Activated CD4-positive, alpha-beta T cell treated with anti-CD3 and anti-CD28 coated beads, Interleukin-2, amount 50 U/mL, for 48 hours (primary cell): ENCODE measurements around the gene CACNA1C.

Experiments
- DNase-seq, 2 experiments: peaks; one replicate each; pipeline ENCODE4 v3.0.0-alpha.2; 2020

CACNA1C gene

DNA sequence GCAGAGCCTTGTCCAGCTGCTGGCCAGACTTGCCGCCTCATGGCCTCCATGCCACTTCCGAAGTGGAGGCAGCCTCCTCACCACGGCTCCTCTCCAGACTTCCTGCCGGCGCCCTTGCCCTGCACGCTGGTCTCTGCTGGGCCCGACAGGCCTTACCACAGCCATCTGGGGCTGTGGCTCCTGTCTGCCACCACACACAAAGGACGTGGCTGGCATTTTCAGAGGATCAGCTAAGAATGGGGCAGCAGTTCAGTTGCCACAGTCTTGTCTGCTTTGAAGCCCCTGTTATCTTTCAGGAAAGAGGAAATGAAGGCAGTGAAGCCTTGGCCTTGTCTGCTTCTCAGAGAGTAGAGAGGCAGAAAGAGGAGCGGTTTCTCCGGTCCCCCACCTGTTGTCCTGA lies 564.0 kb downstream of the CACNA1C start:
- DNase-seq: no peak

GRCh38 chr12:2617365-2617764 lies 564.6 kb downstream of the CACNA1C start:
- no peak for DNase-seq

- DNase-seq: no peak
These were observed 565.7 kb downstream of the CACNA1C start for GRCh38 chr12:2618291-2618995.

DNA sequence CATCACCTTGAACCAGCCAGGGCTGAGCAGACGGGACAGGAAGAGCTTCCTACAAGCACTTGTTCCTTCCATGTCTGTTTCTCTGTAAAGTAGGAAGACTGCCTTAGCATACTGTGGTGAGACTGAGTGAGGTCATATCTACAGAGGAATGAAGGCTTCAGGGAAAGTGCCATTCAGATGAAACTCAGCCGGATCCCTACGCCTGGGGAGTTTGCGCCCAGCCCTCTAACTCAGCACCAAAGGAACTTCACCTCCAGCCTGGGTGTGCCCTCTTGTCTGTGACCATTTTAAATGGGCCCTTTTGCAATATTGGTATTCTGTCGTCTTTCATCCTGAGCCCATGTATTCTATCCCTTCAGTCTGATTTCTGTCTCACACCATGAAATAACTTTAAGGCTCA lies 566.3 kb downstream of the CACNA1C start:
- DNase-seq: no peak

DNA sequence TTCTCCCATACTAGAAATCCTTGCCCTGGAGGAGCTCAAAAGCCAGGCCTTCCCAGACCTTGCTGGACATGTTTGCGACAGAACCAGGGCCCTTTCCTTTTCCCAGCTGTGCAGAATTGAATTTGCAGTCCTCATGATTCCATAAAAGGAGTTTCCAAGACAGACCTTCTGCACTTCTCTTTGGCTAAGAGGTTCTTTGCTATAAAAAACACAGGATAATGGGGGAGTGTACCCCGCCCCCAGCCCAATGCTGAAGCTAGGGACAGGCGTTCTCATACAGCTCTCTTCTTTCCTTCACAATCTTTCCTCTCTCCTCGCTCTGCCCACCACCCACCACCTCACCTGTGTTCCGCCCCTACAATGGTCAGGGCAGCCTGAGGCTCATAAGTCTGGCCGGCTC lies 569.7 kb downstream of the CACNA1C start:
- DNase-seq: no peak

GRCh38 chr12:2623472-2623871 lies 570.7 kb downstream of the CACNA1C start:
- no peak for DNase-seq

DNA sequence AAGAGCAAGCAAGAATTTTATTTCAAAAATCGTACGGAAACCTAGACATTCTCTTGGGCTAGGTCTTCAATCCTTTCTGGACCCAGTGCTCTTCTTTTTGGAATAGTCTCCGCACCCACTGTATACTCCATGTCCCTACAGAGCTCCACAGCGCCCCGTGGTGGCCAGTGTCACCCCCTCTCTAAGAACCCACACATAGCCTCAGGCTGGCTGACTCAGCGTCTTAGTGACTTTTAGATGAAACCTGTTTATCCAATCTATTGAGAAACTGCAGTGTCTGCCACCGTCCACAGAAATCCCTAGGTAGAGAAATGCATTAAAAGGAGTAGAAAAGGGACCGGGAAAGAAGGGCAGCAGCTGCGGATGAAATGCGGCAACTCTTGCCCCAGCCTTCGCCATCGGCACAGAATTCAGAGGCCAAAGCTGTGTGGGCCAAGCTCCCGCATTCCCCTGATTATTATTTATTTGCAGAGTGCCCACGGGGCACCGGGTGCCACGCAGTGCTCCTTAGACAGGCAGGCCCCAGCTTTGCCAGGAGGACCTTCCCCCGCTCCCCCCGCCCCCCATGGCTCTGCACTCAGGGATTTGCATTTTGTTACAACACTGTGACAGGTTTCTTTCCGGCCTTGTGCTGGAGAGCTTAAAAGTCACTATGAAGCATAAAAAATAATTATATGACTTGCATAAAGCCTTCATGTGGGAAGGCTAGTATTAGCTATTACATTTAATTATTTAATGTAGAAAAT lies 571.9 kb downstream of the CACNA1C start:
- peak; percentile 29 to 41 for DNase-seq

DNA sequence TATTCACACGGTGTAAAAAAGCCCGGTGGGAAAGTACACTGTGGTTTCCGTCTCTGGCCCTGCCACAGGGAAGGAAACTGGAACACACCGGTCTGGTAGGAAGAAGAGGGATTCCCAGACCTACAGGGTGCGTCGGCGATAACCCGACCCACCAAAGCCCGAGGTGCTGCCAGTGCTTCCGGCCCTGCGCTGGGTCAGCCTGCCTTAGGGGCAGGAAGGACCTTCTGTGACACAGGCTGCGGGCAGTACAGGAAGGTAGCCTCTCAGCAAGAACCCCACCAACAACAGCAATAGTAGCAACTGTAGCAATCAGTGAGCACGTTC lies 572.5 kb downstream of the CACNA1C start:
- DNase-seq: no peak

- DNase-seq: no peak
These were observed 574.5 kb downstream of the CACNA1C start for GRCh38 chr12:2627076-2627834.

- DNase-seq: no peak
These were observed 575.0 kb downstream of the CACNA1C start for GRCh38 chr12:2627835-2628191.

GRCh38 chr12:2628401-2628800 lies 575.6 kb downstream of the CACNA1C start:
- DNase-seq: no peak

DNA sequence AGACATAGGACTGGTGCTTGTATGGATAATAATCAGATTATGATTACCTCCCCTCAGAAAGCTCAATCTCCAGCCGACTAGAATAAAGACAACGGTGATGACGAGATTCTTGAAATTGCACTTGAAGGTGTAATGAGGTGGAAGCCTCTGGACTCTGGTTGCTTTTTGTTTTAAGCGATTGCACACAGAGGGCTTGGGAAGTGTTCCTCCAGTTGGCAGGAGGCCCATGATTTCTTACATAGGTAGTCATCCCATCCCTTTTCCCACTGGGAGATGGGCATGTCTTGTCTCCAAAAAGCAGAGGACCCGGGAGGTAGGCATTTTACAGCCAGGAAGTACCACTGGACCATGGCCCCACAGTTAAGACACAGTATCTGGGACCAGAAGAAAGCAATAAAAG lies 576.3 kb downstream of the CACNA1C start:
- no peak for DNase-seq

- no peak for DNase-seq
These were observed 579.0 kb downstream of the CACNA1C start for GRCh38 chr12:2631653-2632350.

GRCh38 chr12:2633176-2633824 lies 580.5 kb downstream of the CACNA1C start:
- no peak for DNase-seq

GRCh38 chr12:2633825-2634200 lies 581.0 kb downstream of the CACNA1C start:
- DNase-seq: no peak

DNA sequence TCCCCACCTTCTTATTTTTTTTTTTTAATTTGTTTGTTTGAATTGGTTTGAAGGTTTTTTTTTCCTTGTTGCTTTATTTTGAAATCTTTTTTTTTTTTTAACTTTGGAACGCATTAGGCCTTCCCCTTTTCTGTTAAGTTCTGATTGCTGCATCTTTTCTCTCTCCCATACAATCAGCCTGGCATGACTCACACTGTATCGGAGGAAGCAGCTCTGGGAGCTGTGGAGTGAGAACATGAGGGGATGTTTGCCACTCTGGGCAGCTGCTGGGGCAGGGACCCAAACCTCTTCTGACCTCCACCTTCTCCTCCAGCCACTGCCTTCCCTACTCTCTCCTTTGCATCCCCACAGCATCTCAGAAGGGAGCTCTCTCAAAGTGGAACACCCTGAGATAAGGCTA lies 581.7 kb downstream of the CACNA1C start:
- no peak for DNase-seq

GRCh38 chr12:2636741-2637340 lies 584.1 kb downstream of the CACNA1C start:
- DNase-seq: no peak

GRCh38 chr12:2637371-2637770 lies 584.6 kb downstream of the CACNA1C start:
- no peak for DNase-seq

DNA sequence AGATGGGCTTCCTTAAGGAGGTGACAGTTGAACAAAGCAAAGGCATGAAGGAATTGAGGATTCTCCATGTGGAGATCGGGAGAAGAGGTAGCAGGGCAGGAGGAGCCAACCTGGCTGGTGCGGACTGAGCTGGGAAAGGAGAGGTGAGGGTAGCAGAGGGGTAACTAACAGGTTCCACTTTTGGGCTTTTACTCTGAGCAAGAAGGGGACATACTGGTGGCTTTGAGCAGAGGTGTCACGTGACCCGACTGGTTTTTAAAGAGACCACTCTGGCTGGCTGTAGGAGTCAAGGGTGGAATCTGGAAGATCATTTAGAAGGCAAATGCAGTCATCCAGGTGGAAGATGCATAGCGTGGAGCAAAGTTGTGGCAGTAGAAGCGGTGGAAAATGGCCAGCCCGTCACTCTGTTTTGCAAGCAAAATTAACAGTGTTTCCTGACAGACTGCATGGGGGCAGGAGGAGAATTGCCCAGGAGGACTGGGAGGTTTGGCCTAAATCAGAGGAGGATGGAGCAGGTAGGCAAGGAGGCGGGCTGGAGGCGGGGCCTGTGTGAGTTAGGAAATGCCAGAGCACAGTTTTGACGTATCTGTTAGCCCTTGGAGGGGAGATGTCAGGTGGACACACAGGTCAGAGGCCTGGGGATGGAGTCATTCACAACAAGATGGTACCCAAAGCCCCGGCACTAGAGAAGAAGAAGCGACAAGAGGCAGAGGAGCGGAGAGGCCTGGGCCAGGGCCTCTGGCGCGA lies 585.7 kb downstream of the CACNA1C start:
- DNase-seq: no peak

- no peak for DNase-seq
These were observed 586.2 kb downstream of the CACNA1C start for GRCh38 chr12:2639020-2639298.

DNA sequence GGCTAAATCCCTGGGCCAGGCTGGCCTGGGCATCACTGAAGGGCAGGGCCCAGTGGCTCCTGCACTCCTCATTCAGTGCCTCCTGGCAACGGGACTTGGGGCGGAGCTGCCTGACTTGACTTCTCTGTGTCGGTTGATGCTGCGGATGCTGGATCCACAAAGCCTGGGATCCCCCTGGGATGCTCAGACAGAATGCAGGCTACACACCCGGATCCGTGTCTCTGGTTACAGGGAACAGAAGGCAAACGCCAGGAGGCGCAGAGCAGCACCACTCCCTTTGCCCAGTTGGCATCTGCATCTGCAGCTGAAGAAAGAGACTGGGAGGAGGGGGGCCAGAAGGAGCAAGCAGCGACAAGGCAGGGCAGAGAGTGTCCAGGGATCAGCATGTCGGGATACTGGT lies 587.5 kb downstream of the CACNA1C start:
- no peak for DNase-seq

DNA sequence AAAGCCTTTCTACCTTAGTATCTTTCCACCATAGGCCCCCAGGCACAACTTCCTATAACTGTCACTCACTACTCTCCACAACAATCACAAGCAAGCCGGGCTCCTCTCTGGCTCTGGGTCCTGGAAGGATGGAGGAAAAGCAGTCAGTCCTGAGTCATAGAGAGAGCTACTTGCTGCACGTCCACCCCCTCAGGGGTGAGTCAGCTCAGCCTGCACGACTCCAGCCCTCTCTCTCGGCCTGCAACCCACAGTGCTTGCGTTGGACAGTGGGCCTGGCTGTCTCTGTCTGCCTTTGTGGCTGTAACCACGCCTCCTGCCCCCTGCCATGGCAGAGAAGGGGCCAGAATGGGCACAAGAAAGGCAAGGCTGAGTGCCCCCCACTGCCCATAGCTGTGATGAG lies 587.9 kb downstream of the CACNA1C start:
- DNase-seq: peak; percentile 30 to 51
